Measurements from ENCODE around the gene XXYLT1. TPM values are rescaled to one million over a fixed set of nuclear protein-coding genes. Genes with fewer than 3 reads are reported as not detected.
A peak's percentile ranks its signal among the peaks of the same experiment; 100 is the strongest.

The XXYLT1 gene
- total and polyA plus RNA-seq, 8 donors: 1.8 to 5.0 (median 2.6) TPM

DNA sequence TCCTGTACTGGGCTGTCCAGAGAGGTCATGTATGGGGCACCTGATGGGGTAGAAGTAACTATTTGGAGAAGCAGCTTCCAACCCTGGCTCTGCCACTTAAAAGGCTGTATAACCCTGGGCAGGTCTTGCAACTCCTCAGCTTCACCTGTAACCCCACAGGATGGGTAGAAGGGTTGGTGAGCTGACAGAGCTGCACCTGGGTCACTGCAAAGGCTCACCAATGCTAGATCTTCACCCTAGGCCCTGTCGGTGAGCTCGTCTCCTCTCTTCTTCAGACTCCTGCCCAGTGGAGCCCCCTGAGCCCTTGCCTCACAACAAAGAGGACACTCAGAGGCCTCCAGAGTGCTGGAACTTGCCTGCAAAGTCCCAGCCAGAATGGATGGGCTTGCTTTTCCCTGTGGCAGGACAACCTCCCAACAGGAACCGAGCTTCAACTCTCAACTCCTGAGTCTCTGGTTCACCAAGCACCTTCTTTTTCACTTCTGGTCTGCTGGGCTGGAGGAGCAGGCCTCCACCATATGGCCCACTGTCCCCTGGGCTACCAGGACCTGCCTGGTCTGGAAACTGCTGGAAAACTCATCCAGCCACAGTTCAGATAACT is 45.9 kb downstream of the XXYLT1 start:
- H3K4me3 ChIP-seq: no peak overlapping the region
- FAIRE-seq: no peak
- no peak for TF ChIP-seq CTCF (IDR thresholded peaks at IDR 0.05)
- peak in 1 of 6 donors; percentile 10 for DNase-seq
- H3K9me3 ChIP-seq: no peaks in the 10 kb centered on the region
- no peak overlapping the region for H3K27ac ChIP-seq
- no peaks in the 10 kb centered on the region for H3K27me3 ChIP-seq
- no peak for ATAC-seq
- H3K36me3 ChIP-seq: no peaks in the 10 kb centered on the region
- 90% methylated on average over 3 of the region's 3 CpGs for WGBS, 2 donors
- no peaks in the 10 kb centered on the region for H3K4me1 ChIP-seq
- intact Hi-C loops (cut with DNase I): no loop called here

GRCh38 chr3:195224156-195224979 is 46.6 kb downstream of the XXYLT1 start:
- H3K4me3 ChIP-seq: no peak overlapping the region
- H3K27ac ChIP-seq: no peak overlapping the region
- no peak for TF ChIP-seq CTCF (IDR thresholded peaks at IDR 0.05)
- no peaks in the 10 kb centered on the region for H3K36me3 ChIP-seq
- no peak for ATAC-seq
- no peaks in the 10 kb centered on the region for H3K9me3 ChIP-seq
- DNase-seq: peak in 1 of 6 donors; percentile 21
- no peak for FAIRE-seq
- intact Hi-C loops (cut with DNase I): no loop called here
- WGBS, 2 donors: 82 to 87% methylated on average over 12 of the region's 12 CpGs
- H3K4me1 ChIP-seq: no peaks in the 10 kb centered on the region
- H3K27me3 ChIP-seq: no peaks in the 10 kb centered on the region

DNA sequence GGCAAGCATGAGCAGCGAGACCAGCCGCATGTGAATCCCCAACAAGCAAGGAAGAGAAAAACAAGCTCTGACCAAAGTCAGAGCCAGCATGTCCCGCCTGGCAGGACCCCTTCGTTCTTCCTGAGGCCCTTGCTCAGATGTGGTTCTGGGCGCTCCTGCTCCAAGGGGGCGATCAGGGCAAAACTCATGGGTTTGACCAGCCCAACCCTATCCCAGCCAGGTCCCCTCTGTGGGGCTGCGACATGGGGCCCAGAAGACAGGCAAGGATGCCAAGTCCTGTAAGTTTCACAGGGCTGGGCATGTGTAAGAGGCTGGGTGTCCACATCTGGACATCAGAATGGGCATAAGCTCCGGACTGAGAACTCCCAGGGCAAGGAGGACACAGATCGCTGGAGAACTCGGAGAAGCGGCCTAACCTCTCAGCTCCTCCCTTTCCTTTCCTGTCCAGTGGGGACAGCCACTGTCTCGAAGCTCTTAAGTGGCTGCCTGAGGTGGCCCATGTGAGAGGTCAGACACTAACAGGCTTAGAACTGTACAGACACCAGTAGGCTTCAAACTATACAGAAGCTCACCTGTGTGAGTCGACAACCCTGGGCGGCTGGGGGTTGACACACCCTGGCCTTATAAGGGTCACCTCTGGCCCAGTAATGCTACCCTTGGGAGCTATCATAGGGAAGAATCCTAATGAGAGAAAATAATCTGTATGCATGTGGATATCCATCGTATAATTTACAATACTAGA is 48.9 kb downstream of the XXYLT1 start:
- intact Hi-C loops (cut with DNase I): no loop called here
- no peak for TF ChIP-seq CTCF (IDR thresholded peaks at IDR 0.05)
- Histone ChIP-seq H3K9me3 (no peaks in the 10 kb centered on the region), H3K4me3 (no peak overlapping the region), H3K27ac (no peak overlapping the region), H3K36me3 (no peaks in the 10 kb centered on the region), H3K4me1 (no peaks in the 10 kb centered on the region), H3K27me3 (no peaks in the 10 kb centered on the region)
- WGBS, 2 donors: 91 to 93% methylated on average over 15 of the region's 15 CpGs
- FAIRE-seq (no peak), DNase-seq (no peak), ATAC-seq (no peak)

GRCh38 chr3:195221015-195221853 is 49.7 kb downstream of the XXYLT1 start:
- 88 to 90% methylated on average over 9 of the region's 9 CpGs for WGBS, 2 donors
- FAIRE-seq: no peak
- intact Hi-C loops (cut with DNase I): no loop called here
- no peak for DNase-seq
- Histone ChIP-seq H3K4me1 (no peaks in the 10 kb centered on the region), H3K36me3 (no peaks in the 10 kb centered on the region), H3K4me3 (no peak overlapping the region), H3K27me3 (no peaks in the 10 kb centered on the region), H3K9me3 (no peaks in the 10 kb centered on the region), H3K27ac (no peak overlapping the region)
- no peak for TF ChIP-seq CTCF (IDR thresholded peaks at IDR 0.05)
- peak in 3 of 4 donors; percentile 34 to 83 (median 48) for ATAC-seq

Measured in pancreas (tissue), 10 donors.